HEK293 (cell line): ENCODE data around the gene COPB1.

ENCODE experiments used
- CTCF ChIA-PET: fragments of 350-600 bp; formaldehyde crosslinking; extraction: SDS; loops from one replicate; lab custom pipeline; 2021; ENCODE audit warnings: antibody characterized with exemption; lab: Yijun Ruan, JAX
- POLR2A ChIA-PET: fragments of 300-600 bp; formaldehyde crosslinking; extraction: SDS; loops from one replicate; lab custom pipeline; 2020; ENCODE audit warnings: antibody characterized with exemption, inconsistent platforms; lab: Yijun Ruan, JAX
- H3K27ac ChIP-seq: fragments of 200-500 bp; sonication (Bioruptor generic); 2 replicates; pipeline ENCODE4 v1.5.1; 2014; ENCODE audit warnings: low read depth, low read length, control low read depth, inconsistent platforms; ENCODE audit errors: extremely low read depth
- H3K36me3 ChIP-seq, 2 experiments: fragments of 200-500 bp in 1 of 2; sonication (Bioruptor generic) in 1 of 2; 1 replicate in 1 of 2; 2 replicates in 1 of 2; pipeline ENCODE4 v1.5.1; 2014 to 2017; ENCODE audit warnings: inconsistent platforms in 2 of 2, low read length in 2 of 2; ENCODE audit not compliant: control insufficient read depth in 2 of 2, insufficient read depth in 1 of 2
- H3K4me1 ChIP-seq: fragments of 200-500 bp; sonication (Bioruptor generic); 2 replicates; pipeline ENCODE4 v1.5.1; 2014; ENCODE audit warnings: mild to moderate bottlenecking, low read length, inconsistent platforms; ENCODE audit not compliant: control insufficient read depth, insufficient read depth
- H3K4me3 ChIP-seq: 2 replicates; pipeline ENCODE4 v1.5.1; 2011; ENCODE audit warnings: low read depth, mild to moderate bottlenecking, control low read depth, low read length, moderate library complexity
- H3K9me3 ChIP-seq: fragments of 200-500 bp; sonication (Bioruptor generic); 2 replicates; pipeline ENCODE4 v1.5.1; 2014; ENCODE audit warnings: low read depth, low read length, inconsistent platforms; ENCODE audit not compliant: control insufficient read depth, insufficient read depth
- PATZ1 ChIP-seq: fragments of 450-650 bp; formaldehyde crosslinking; IDR thresholded peaks from 2 replicates; pipeline ENCODE4 v1.5.1; 2016; ENCODE audit warnings: missing biosample characterization, missing genetic modification characterization
- ZBTB11 ChIP-seq: fragments of 450-650 bp; formaldehyde crosslinking; conservative IDR thresholded peaks from 2 replicates; pipeline ENCODE4 v1.5.1; 2016; ENCODE audit warnings: low read depth, missing biosample characterization, missing genetic modification characterization
- ZBTB48 ChIP-seq: fragments of 450-650 bp; formaldehyde crosslinking; IDR thresholded peaks from 2 replicates; pipeline ENCODE4 v1.5.1; 2016; ENCODE audit warnings: missing biosample characterization, missing genetic modification characterization
- ZNF335 ChIP-seq: fragments of 450-650 bp; formaldehyde crosslinking; conservative IDR thresholded peaks from 2 replicates; pipeline ENCODE4 v1.5.1; 2016; ENCODE audit warnings: missing biosample characterization, missing genetic modification characterization
- TF ChIP-seq, protein P1 (sequence below): fragments of 450-650 bp; formaldehyde crosslinking; IDR thresholded peaks from 2 replicates; pipeline ENCODE4 v1.5.1; 2016; ENCODE audit warnings: missing biosample characterization, missing genetic modification characterization
- TF ChIP-seq, protein P2 (sequence below): fragments of 450-650 bp; formaldehyde crosslinking; IDR thresholded peaks from 2 replicates; pipeline ENCODE4 v1.5.1; 2016; ENCODE audit warnings: missing biosample characterization, missing genetic modification characterization
- TF ChIP-seq, protein P3 (sequence below): fragments of 450-650 bp; formaldehyde crosslinking; IDR thresholded peaks from 2 replicates; pipeline ENCODE4 v1.5.1; 2016; ENCODE audit warnings: missing biosample characterization, missing genetic modification characterization

Gene COPB1

GRCh38 chr11:14499178-14499559, 442 bp downstream of the COPB1 start:
- POLR2A ChIA-PET, result interaction anchor here (0.6 to 2.0 kb wide), 5 partner anchors 13 to 230 kb away, joined by 3 to 9 read pairs (median 3); partner anchors contain the start of gene PSMA1
- peaks cover 14 to 54% of the 10 kb centered on the region in 2 experiments for H3K36me3 ChIP-seq

More at GRCh38 chr11:14499178-14499559, 442 bp downstream of the COPB1 start:
- CTCF ChIA-PET, result interaction anchor here (0.7 to 0.9 kb wide), 2 partner anchors 35 to 406 kb away, joined by 3 read pairs; no protein-coding TSS in a partner anchor
- TF ChIP-seq, protein P1, sequence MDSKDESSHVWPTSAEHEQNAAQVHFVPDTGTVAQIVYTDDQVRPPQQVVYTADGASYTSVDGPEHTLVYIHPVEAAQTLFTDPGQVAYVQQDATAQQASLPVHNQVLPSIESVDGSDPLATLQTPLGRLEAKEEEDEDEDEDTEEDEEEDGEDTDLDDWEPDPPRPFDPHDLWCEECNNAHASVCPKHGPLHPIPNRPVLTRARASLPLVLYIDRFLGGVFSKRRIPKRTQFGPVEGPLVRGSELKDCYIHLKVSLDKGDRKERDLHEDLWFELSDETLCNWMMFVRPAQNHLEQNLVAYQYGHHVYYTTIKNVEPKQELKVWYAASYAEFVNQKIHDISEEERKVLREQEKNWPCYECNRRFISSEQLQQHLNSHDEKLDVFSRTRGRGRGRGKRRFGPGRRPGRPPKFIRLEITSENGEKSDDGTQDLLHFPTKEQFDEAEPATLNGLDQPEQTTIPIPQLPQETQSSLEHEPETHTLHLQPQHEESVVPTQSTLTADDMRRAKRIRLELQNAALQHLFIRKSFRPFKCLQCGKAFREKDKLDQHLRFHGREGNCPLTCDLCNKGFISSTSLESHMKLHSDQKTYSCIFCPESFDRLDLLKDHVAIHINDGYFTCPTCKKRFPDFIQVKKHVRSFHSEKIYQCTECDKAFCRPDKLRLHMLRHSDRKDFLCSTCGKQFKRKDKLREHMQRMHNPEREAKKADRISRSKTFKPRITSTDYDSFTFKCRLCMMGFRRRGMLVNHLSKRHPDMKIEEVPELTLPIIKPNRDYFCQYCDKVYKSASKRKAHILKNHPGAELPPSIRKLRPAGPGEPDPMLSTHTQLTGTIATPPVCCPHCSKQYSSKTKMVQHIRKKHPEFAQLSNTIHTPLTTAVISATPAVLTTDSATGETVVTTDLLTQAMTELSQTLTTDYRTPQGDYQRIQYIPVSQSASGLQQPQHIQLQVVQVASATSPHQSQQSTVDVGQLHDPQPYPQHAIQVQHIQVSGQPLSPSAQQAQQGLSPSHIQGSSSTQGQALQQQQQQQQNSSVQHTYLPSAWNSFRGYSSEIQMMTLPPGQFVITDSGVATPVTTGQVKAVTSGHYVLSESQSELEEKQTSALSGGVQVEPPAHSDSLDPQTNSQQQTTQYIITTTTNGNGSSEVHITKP (tag by site-specific recombination), result 0 out of 2 replicates have a peak, but pooled peaks have one; percentile 8
- peak; percentile 55 for TF ChIP-seq ZNF335 (tag by site-specific recombination)
- peak; percentile 65 for TF ChIP-seq ZBTB48 (tag by site-specific recombination)
- TF ChIP-seq, protein P2, sequence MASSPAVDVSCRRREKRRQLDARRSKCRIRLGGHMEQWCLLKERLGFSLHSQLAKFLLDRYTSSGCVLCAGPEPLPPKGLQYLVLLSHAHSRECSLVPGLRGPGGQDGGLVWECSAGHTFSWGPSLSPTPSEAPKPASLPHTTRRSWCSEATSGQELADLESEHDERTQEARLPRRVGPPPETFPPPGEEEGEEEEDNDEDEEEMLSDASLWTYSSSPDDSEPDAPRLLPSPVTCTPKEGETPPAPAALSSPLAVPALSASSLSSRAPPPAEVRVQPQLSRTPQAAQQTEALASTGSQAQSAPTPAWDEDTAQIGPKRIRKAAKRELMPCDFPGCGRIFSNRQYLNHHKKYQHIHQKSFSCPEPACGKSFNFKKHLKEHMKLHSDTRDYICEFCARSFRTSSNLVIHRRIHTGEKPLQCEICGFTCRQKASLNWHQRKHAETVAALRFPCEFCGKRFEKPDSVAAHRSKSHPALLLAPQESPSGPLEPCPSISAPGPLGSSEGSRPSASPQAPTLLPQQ (tag by site-specific recombination), result 0 out of 2 replicates have a peak, but pooled peaks have one; percentile 2
- TF ChIP-seq, protein P3, sequence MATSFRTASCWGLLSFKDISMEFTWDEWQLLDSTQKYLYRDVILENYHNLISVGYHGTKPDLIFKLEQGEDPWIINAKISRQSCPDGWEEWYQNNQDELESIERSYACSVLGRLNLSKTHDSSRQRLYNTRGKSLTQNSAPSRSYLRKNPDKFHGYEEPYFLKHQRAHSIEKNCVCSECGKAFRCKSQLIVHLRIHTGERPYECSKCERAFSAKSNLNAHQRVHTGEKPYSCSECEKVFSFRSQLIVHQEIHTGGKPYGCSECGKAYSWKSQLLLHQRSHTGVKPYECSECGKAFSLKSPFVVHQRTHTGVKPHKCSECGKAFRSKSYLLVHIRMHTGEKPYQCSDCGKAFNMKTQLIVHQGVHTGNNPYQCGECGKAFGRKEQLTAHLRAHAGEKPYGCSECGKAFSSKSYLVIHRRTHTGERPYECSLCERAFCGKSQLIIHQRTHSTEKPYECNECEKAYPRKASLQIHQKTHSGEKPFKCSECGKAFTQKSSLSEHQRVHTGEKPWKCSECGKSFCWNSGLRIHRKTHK (tag by site-specific recombination), result no peak
- 0 out of 2 replicates have a peak, but pooled peaks have one; percentile 37 for TF ChIP-seq PATZ1 (tag by site-specific recombination)
- no peak for TF ChIP-seq ZBTB11 (tag by site-specific recombination)
- no peaks in the 10 kb centered on the region for H3K9me3 ChIP-seq
- peak overlapping the region; percentile 96 for H3K4me3 ChIP-seq
- H3K4me1 ChIP-seq, result no peaks in the 10 kb centered on the region
- H3K27ac ChIP-seq, result no peak overlapping the region
